Heart right ventricle (tissue), 16 donors: Measurements from ENCODE around the gene RASSF1. TPM values are rescaled to one million over a fixed set of nuclear protein-coding genes. Genes with fewer than 3 reads are reported as not detected.

Experiments used
- ATAC-seq, 8 donors: fragments of 200-7000 bp; cut with Tn5 transposase; one replicate each; pipeline ENCODE4 v1.9.1; 2020; ENCODE audit warnings: mild to moderate bottlenecking in 8 of 8, moderate library complexity in 8 of 8, moderate number of reproducible peaks in 1 of 8
- DNase-seq, 2 donors: peaks; one replicate each; pipeline ENCODE4 v3.0.0-alpha.2; 2020
- H3K27ac ChIP-seq, 10 donors: fragments of 200-600 bp; sonication (generic) in 2 of 10; one replicate each; pipeline versions ENCODE4 v1.5.0 to v1.8.0; 2020 to 2022; ENCODE audit warnings: mild to moderate bottlenecking in 3 of 10
- H3K27me3 ChIP-seq, 7 donors: fragments of 200-600 bp; one replicate each; pipeline ENCODE4 v1.8.0; 2021 to 2022; ENCODE audit warnings: mild to moderate bottlenecking in 2 of 7
- H3K36me3 ChIP-seq, 9 donors: fragments of 200-600 bp; sonication (generic) in 1 of 9; one replicate each; pipeline versions ENCODE4 v1.5.0 to v1.8.0; 2020 to 2022; ENCODE audit warnings: mild to moderate bottlenecking in 2 of 9
- H3K4me1 ChIP-seq, 9 donors: fragments of 200-600 bp; sonication (generic) in 1 of 9; one replicate each; pipeline versions ENCODE4 v1.5.0 to v1.8.0; 2020 to 2022; ENCODE audit warnings: mild to moderate bottlenecking in 4 of 9
- H3K4me3 ChIP-seq, 10 donors: fragments of 200-600 bp; sonication (generic) in 2 of 10; one replicate each; pipeline versions ENCODE4 v1.5.0 to v1.8.0; 2020 to 2022; ENCODE audit warnings: mild to moderate bottlenecking in 7 of 10, moderate library complexity in 2 of 10
- H3K9me3 ChIP-seq, 11 donors: fragments of 200-600 bp in 10 of 11; sonication (generic) in 2 of 11; one replicate each; pipeline versions ENCODE4 v1.5.0 to v1.8.0; 2013 to 2022; ENCODE audit warnings: mild to moderate bottlenecking in 2 of 11, control low read depth in 1 of 11, moderate library complexity in 1 of 11
- CTCF ChIP-seq, 9 donors: fragments of 200-600 bp; sonication (generic) in 2 of 9; IDR thresholded peaks; one replicate each; pipeline versions ENCODE4 v1.5.0 to v1.8.0; 2021 to 2022; ENCODE audit warnings: antibody characterized with exemption in 9 of 9, mild to moderate bottlenecking in 5 of 9, moderate library complexity in 1 of 9
- WGBS, 2 donors: extraction: QIAGEN DNeasy Blood & Tissue Kit; methylation state at CpG; one replicate each; pipeline ENCODE4 v1.1.7; 2013; ENCODE audit warnings: inconsistent platforms in 1 of 2; 5-methylcytosine and 5-hydroxymethylcytosine counted together
- intact Hi-C, 10 donors: fragments of 100-400 bp; cut with DNase I; formaldehyde crosslinking; loops; one replicate each; pipeline versions ENCODE4 v1.11.1 to v1.14.2; 2022
- polyA plus RNA-seq, 2 donors: library from polyadenylated mRNA; stranded (reverse); fragments of 200-250 nt; gene quantifications; one replicate each; pipeline ENCODE4 v1.2.3, GENCODE V29; 2013
- total RNA-seq, 10 donors: library from RNA; stranded (reverse); fragmentation: NEBNext Ultra II Directional in 3 of 10; extraction: Animal tissue kit (Norgen Biotek cat#: 25700) in 3 of 10; gene quantifications; one replicate each; pipeline versions ENCODE4 v1.2.1 to v1.2.4, GENCODE V29; 2021 to 2023
- donor health status: Arrhythmogenic right ventricular cardiomyopathy.
- donor health status: ischemic (EF 13 %, LVEDD 7.1; RV severe dilation, severe dysfunction).
- donor health status: healthy with polysubstance abuse.
- donor health status: DM: no; HTN: yes; CAD: no.
- donor health status: DM: no; HTN: no; CAD: no.
- donor health status: ischemic (EF 25% LVEDD 6.9; RV normal size, moderate dysfunction).
- donor health status: ischemic (EF 25% LVEDD 5.7; RV mildly dilated, moderate dysfunction).
- donor health status: healthy.
- donor health status: DM: yes; HTN: yes; CAD: no.
- donor health status: Ischemic cardiomyopathy.
- donor health status: ischemic (EF 35%, LVEDD 5.7; RV mildly dilated, moderate dysfunction).
- donor health status: nonischemic (EF 11% LVEDD 7.7; RV severe dilation, severe dysfunction).
- donor health status: DM: yes; HTN: yes; CAD: no.
- donor health status: PGD.
- donor health status: ischemic (EF 29% LVEDD 5.4; RV normal size, mild dysfunction).
- donor health status: nonischemic (EF 23%, LVEDD 6.1; RV moderate dilation, normal function).

Gene RASSF1
- total and polyA plus RNA-seq, 12 donors: 9.9 to 59.8 (median 13.1) TPM

- Histone ChIP-seq H3K4me1 (no peaks in the 10 kb centered on the region), H3K27me3 (no peaks in the 10 kb centered on the region), H3K9me3 (no peaks in the 10 kb centered on the region), H3K4me3 (no peak overlapping the region), H3K36me3 (no peaks in the 10 kb centered on the region), H3K27ac (no peak overlapping the region)
- WGBS, 2 donors: 74 to 79% methylated on average over 7 of the region's 7 CpGs
- intact Hi-C loops: loop anchor here in 2 of 10 donors (10.0 kb wide), 2 partner anchors 159 to 169 kb away; no protein-coding TSS in a partner anchor
- ATAC-seq: no peak
- no peak for TF ChIP-seq CTCF (IDR thresholded peaks at IDR 0.05)
- no peak for DNase-seq
These were observed 34.8 kb upstream of the RASSF1 start for GRCh38 chr3:50375258-50375931.

GRCh38 chr3:50374363-50375257 is 34.0 kb upstream of the RASSF1 start:
- ATAC-seq (no peak), DNase-seq (no peak)
- Histone ChIP-seq H3K36me3 (no peaks in the 10 kb centered on the region), H3K9me3 (no peaks in the 10 kb centered on the region), H3K27me3 (no peaks in the 10 kb centered on the region), H3K4me1 (no peaks in the 10 kb centered on the region), H3K27ac (no peak overlapping the region), H3K4me3 (no peak overlapping the region)
- intact Hi-C loops: loop anchor here in 3 of 10 donors (5.0 to 10.0 kb wide), 3 partner anchors 160 to 170 kb away; no protein-coding TSS in a partner anchor
- WGBS, 2 donors: 80 to 83% methylated on average over 22 of the region's 22 CpGs
- TF ChIP-seq CTCF (IDR thresholded peaks at IDR 0.05): no peak

GRCh38 chr3:50373146-50374051 is 32.8 kb upstream of the RASSF1 start:
- intact Hi-C loops: loop anchor here in 3 of 10 donors (5.0 to 10.0 kb wide), 3 partner anchors 161 to 171 kb away; no protein-coding TSS in a partner anchor
- Histone ChIP-seq H3K4me1 (no peaks in the 10 kb centered on the region), H3K27ac (no peak overlapping the region), H3K4me3 (no peak overlapping the region), H3K27me3 (no peaks in the 10 kb centered on the region), H3K9me3 (no peaks in the 10 kb centered on the region), H3K36me3 (no peaks in the 10 kb centered on the region)
- 57 to 61% methylated on average over 12 of the region's 12 CpGs for WGBS, 2 donors
- no peak for DNase-seq
- ATAC-seq: no peak
- TF ChIP-seq CTCF (IDR thresholded peaks at IDR 0.05): no peak

- no peak for ATAC-seq
- TF ChIP-seq CTCF (IDR thresholded peaks at IDR 0.05): no peak
- no peak overlapping the region for H3K4me3 ChIP-seq
- no peaks in the 10 kb centered on the region for H3K9me3 ChIP-seq
- intact Hi-C loops: loop anchor here in 3 of 10 donors (5.0 to 10.0 kb wide), 3 partner anchors 162 to 172 kb away; no protein-coding TSS in a partner anchor
- no peaks in the 10 kb centered on the region for H3K27me3 ChIP-seq
- H3K27ac ChIP-seq: no peak overlapping the region
- no peaks in the 10 kb centered on the region for H3K36me3 ChIP-seq
- DNase-seq: no peak
- no peaks in the 10 kb centered on the region for H3K4me1 ChIP-seq
- 68 to 70% methylated on average over 8 of the region's 8 CpGs for WGBS, 2 donors
These were observed 31.7 kb upstream of the RASSF1 start for GRCh38 chr3:50372349-50372748.
